HEK293 (cell line): ENCODE data around the gene SYNE3.

Experiments
- HOXA7 ChIP-seq: sonication (generic); formaldehyde crosslinking; IDR thresholded peaks from 2 replicates; pipeline ENCODE4 v1.8.1; 2022; ENCODE audit warnings: missing genetic modification reagents, borderline replicate concordance
- YY2 ChIP-seq: fragments of 450-650 bp; formaldehyde crosslinking; IDR thresholded peaks from 2 replicates; pipeline ENCODE4 v1.5.1; 2016; ENCODE audit warnings: missing biosample characterization, missing genetic modification characterization
- ZFHX2 ChIP-seq: fragments of 450-650 bp; formaldehyde crosslinking; conservative IDR thresholded peaks from 2 replicates; pipeline ENCODE4 v1.5.1; 2016; ENCODE audit warnings: missing biosample characterization, missing genetic modification characterization
- ZFP69B ChIP-seq: fragments of 450-650 bp; formaldehyde crosslinking; IDR thresholded peaks from 2 replicates; pipeline ENCODE4 v1.5.1; 2016; ENCODE audit warnings: missing biosample characterization, missing genetic modification characterization
- ZNF114 ChIP-seq: fragments of 450-650 bp; formaldehyde crosslinking; IDR thresholded peaks from 2 replicates; pipeline ENCODE4 v1.5.0; 2017; ENCODE audit warnings: missing biosample characterization, missing genetic modification characterization
- ZNF146 ChIP-seq: fragments of 450-650 bp; formaldehyde crosslinking; IDR thresholded peaks from 2 replicates; pipeline ENCODE4 v1.5.1; 2016; ENCODE audit warnings: missing biosample characterization, missing genetic modification characterization
- ZNF501 ChIP-seq: fragments of 450-650 bp; formaldehyde crosslinking; IDR thresholded peaks from 2 replicates; pipeline ENCODE4 v1.5.1; 2016; ENCODE audit warnings: missing biosample characterization, missing genetic modification characterization
- ZNF560 ChIP-seq: fragments of 450-650 bp; formaldehyde crosslinking; IDR thresholded peaks from 2 replicates; pipeline ENCODE4 v1.5.1; 2017; ENCODE audit warnings: missing biosample characterization, missing genetic modification characterization, borderline replicate concordance
- ZNF677 ChIP-seq: fragments of 450-650 bp; IDR thresholded peaks from 2 replicates; pipeline ENCODE4 v1.5.0; 2018; ENCODE audit warnings: missing biosample characterization, mild to moderate bottlenecking, missing genetic modification characterization, moderate library complexity
- ZNF777 ChIP-seq: fragments of 450-650 bp; formaldehyde crosslinking; IDR thresholded peaks from 2 replicates; pipeline ENCODE4 v1.5.1; 2017; ENCODE audit warnings: missing biosample characterization, missing genetic modification characterization, borderline replicate concordance
- TF ChIP-seq, protein P1 (sequence below): fragments of 450-650 bp; formaldehyde crosslinking; IDR thresholded peaks from 2 replicates; pipeline ENCODE4 v1.5.1; 2016; ENCODE audit warnings: missing biosample characterization, missing genetic modification characterization
- TF ChIP-seq, protein P2 (sequence below): sonication (generic); formaldehyde crosslinking; IDR thresholded peaks from 2 replicates; pipeline ENCODE4 v1.8.1; 2022; ENCODE audit warnings: mild to moderate bottlenecking, moderate library complexity, missing genetic modification reagents
- TF ChIP-seq, protein P3 (sequence below): fragments of 450-650 bp; formaldehyde crosslinking; IDR thresholded peaks from 2 replicates; pipeline ENCODE4 v1.5.1; 2016; ENCODE audit warnings: missing biosample characterization, missing genetic modification characterization, borderline replicate concordance
- TF ChIP-seq, protein P4 (sequence below): fragments of 450-650 bp; formaldehyde crosslinking; IDR thresholded peaks from 2 replicates; pipeline ENCODE4 v1.5.1; 2016; ENCODE audit warnings: missing biosample characterization, missing genetic modification characterization

DNA sequence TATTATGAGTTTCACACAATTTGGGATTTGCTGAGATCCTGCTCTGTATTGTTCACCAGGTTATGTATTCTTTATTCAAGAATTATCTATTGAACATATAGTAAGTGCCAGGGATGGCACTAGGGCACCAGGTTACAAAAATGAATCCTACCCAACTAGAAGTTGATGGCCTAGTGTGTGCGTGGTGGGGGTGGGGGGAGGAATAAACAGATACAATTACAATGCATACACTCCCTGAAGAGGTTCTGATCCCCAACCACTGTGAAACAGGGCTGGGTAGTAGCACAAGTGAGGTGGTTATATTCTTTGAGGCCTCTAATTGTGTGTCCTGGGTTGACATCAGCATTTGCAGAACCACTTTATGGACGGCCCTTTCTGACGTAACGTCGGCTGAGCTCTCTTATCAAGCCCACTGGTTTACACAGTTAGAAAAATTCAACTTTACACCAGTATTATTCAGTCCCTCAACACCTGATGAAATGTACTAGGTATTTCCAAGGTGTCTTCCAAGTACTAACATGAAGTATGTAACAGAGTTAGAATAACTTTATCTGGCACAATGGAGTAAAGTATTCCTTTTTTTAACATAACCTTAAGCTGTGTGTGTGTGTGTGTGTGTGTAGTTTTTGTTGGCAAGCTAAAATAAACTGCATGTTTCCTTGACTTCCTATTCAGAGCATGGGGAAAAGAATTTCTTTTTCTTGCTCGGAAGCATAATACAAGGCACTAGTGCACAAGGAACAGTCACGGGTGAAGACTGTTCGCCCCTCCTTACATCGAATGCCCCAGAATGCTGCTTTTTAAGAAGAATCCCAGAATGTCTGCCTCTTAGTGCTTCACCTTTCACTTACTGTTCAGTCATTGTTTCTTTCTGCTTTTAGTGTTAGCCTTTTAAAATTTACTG lies 10.3 kb upstream of the SYNE3 start:
- no peak for TF ChIP-seq ZFP69B (tag by site-specific recombination)
- TF ChIP-seq ZFHX2 (tag by site-specific recombination) = no peak
- TF ChIP-seq, protein P1, sequence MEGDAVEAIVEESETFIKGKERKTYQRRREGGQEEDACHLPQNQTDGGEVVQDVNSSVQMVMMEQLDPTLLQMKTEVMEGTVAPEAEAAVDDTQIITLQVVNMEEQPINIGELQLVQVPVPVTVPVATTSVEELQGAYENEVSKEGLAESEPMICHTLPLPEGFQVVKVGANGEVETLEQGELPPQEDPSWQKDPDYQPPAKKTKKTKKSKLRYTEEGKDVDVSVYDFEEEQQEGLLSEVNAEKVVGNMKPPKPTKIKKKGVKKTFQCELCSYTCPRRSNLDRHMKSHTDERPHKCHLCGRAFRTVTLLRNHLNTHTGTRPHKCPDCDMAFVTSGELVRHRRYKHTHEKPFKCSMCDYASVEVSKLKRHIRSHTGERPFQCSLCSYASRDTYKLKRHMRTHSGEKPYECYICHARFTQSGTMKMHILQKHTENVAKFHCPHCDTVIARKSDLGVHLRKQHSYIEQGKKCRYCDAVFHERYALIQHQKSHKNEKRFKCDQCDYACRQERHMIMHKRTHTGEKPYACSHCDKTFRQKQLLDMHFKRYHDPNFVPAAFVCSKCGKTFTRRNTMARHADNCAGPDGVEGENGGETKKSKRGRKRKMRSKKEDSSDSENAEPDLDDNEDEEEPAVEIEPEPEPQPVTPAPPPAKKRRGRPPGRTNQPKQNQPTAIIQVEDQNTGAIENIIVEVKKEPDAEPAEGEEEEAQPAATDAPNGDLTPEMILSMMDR (tag by site-specific recombination) = no peak
- TF ChIP-seq ZNF114 (tag by site-specific recombination) = no peak
- TF ChIP-seq, protein P2, sequence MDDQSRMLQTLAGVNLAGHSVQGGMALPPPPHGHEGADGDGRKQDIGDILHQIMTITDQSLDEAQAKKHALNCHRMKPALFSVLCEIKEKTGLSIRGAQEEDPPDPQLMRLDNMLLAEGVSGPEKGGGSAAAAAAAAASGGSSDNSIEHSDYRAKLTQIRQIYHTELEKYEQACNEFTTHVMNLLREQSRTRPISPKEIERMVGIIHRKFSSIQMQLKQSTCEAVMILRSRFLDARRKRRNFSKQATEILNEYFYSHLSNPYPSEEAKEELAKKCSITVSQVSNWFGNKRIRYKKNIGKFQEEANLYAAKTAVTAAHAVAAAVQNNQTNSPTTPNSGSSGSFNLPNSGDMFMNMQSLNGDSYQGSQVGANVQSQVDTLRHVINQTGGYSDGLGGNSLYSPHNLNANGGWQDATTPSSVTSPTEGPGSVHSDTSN (CRISPR knock-in tag) = no peak
- TF ChIP-seq HOXA7 (CRISPR knock-in tag) = no peak
- no peak for TF ChIP-seq YY2 (tag by site-specific recombination)
- no peak for TF ChIP-seq ZNF560 (tag by site-specific recombination)
- no peak for TF ChIP-seq ZNF677 (tag by site-specific recombination)
- TF ChIP-seq ZNF777 = no peak
- TF ChIP-seq ZNF501 (tag by site-specific recombination) = no peak
- TF ChIP-seq, protein P3, sequence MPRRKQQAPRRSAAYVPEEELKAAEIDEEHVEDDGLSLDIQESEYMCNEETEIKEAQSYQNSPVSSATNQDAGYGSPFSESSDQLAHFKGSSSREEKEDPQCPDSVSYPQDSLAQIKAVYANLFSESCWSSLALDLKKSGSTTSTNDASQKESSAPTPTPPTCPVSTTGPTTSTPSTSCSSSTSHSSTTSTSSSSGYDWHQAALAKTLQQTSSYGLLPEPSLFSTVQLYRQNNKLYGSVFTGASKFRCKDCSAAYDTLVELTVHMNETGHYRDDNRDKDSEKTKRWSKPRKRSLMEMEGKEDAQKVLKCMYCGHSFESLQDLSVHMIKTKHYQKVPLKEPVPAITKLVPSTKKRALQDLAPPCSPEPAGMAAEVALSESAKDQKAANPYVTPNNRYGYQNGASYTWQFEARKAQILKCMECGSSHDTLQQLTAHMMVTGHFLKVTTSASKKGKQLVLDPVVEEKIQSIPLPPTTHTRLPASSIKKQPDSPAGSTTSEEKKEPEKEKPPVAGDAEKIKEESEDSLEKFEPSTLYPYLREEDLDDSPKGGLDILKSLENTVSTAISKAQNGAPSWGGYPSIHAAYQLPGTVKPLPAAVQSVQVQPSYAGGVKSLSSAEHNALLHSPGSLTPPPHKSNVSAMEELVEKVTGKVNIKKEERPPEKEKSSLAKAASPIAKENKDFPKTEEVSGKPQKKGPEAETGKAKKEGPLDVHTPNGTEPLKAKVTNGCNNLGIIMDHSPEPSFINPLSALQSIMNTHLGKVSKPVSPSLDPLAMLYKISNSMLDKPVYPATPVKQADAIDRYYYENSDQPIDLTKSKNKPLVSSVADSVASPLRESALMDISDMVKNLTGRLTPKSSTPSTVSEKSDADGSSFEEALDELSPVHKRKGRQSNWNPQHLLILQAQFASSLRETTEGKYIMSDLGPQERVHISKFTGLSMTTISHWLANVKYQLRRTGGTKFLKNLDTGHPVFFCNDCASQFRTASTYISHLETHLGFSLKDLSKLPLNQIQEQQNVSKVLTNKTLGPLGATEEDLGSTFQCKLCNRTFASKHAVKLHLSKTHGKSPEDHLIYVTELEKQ = no peak
- TF ChIP-seq ZNF146 = no peak
- TF ChIP-seq, protein P4, sequence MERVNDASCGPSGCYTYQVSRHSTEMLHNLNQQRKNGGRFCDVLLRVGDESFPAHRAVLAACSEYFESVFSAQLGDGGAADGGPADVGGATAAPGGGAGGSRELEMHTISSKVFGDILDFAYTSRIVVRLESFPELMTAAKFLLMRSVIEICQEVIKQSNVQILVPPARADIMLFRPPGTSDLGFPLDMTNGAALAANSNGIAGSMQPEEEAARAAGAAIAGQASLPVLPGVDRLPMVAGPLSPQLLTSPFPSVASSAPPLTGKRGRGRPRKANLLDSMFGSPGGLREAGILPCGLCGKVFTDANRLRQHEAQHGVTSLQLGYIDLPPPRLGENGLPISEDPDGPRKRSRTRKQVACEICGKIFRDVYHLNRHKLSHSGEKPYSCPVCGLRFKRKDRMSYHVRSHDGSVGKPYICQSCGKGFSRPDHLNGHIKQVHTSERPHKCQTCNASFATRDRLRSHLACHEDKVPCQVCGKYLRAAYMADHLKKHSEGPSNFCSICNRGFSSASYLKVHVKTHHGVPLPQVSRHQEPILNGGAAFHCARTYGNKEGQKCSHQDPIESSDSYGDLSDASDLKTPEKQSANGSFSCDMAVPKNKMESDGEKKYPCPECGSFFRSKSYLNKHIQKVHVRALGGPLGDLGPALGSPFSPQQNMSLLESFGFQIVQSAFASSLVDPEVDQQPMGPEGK = no peak
